T-helper 2 cell treated with Interferon-gamma antibody and Interleukin-4, amounts not matched to agents 100 ng/mL and 5 ng/mL, for 36 hours (primary cell): ENCODE results near the gene PLD5. TPM values are rescaled to one million over a fixed set of nuclear protein-coding genes. Genes with fewer than 3 reads are reported as not detected.
"Not testable (repeated sequence)": the region's sequence is repeated elsewhere in the genome, so short reads cannot be mapped to it uniquely, and the experiment has no call there.

Experiments used
- intact Hi-C: fragments of 100-400 bp; cut with micrococcal nuclease; formaldehyde crosslinking; loops from one replicate; pipeline ENCODE4 v1.15.1; 2023
- total RNA-seq: library from RNA; stranded (reverse); gene quantifications from 2 replicates; pipeline ENCODE4 v1.2.3, GENCODE V29; 2022

Gene PLD5
- total RNA-seq, 1 donor from 2014 or later: not detected

DNA sequence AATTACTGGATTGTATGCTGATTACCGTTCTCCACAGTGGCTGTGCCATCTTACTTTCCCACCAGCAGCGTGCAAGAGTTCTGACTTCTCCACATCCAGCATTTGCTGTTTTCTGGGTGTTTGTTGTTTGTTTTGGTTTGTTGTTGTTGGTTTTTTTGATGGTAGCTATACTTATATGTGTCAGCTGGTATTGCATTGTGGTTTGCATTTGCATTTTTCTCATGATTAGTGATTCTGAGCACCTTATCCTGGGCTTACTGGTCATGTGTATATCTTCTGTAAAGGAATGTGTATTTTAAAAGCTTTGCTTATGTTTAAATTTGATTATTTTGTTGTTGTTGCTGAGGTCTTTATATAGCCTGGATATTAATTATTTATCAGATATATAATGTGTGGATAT lies 458.7 kb downstream of the PLD5 start:
- intact Hi-C loops: no loop called here

DNA sequence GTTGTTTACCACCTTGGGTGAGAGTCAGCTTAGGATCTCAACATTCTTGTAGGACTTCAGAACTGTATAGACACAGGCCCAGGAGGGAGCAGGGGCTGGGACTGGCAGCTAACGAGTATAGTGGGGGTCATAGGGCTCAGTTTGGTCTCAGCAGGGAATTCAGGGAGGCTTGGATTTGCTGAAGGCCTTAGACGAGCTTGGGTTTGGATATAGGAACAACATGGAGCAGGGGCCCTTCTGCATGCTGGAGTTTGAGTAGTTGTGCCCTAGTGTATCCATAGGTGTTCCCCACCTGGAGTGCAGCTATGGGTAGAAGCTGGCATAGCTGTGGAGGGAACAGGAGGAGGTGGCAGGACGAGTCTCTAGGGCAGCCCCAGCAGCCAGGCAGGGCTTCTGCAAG lies 462.2 kb downstream of the PLD5 start:
- intact Hi-C loops: no loop called here

DNA sequence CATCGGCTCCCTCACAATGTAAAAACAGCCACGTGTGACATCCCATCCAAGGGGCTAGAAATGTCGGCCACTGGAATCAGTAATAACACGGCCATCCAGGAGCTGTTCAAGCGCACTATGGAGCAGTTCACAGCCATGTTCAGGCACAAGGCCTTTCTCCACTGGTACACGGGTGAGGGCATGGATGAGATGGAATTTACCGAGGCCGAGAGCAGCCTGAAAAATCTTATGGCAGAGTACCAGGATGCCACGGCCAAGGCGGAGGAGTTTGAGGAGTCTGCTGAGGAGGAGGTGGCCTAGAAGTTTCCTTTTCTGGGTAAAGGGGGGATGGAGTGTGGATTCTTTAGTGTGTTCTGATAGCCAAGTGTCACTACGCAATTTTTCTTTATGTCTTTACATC lies 464.5 kb downstream of the PLD5 start:
- intact Hi-C loops: no loop called here

DNA sequence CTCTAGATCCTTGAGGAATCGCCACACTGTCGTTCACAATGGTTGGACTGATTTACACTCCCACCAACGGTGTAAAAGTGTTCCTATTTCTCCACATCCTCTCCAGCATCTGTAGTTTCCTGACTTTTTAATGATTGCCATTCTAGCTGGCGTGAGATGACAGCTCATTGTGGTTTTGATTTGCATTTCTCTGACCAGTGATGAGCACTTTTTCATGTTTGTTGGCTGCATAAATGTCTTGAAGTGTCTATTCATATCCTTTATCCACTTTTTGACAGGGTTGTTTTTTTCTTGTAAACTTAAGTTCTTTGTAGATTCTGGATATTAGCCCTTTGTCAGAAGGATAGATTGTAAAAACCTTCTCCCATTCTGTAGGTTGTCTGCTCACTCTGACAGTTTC lies 465.9 kb downstream of the PLD5 start:
- intact Hi-C loops: not testable (repeated sequence)

DNA sequence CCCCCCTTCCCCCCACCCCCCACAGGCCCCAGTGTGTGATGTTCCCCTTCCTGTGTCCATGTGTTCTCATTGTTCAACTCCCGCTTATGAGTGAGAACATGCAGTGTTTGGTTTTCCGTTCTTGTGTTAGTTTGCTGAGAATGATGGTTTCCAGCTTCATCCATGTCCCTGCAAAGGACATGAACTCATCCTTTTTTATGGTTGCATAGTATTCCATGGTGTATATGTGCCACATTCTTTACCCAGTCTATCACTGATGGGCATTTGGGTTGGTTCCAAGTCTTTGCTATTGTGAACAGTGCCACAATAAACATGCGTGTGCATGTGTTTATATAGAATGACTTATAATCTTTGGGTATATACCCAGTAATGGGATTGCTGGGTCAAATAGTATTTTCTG lies 466.3 kb downstream of the PLD5 start:
- intact Hi-C loops: not testable (repeated sequence)

DNA sequence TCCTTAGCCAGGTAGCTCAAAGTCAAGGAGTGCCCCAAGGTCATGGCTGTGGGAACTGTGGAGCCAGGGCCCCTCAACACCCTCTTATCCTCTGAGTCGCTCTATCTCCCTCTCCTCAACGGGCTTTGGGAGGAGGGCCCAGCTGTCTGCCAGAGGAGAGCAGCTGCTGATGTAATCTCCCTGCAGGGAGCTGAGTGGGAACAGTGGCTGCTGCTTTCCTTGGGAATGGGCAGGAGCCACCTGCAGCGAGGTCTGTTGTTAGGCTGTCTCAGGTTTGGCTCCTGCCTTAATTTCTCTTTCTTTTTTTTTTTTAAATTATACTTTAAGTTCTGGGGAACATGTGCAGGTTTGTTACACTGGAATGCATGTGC lies 466.8 kb downstream of the PLD5 start:
- intact Hi-C loops: no loop called here

DNA sequence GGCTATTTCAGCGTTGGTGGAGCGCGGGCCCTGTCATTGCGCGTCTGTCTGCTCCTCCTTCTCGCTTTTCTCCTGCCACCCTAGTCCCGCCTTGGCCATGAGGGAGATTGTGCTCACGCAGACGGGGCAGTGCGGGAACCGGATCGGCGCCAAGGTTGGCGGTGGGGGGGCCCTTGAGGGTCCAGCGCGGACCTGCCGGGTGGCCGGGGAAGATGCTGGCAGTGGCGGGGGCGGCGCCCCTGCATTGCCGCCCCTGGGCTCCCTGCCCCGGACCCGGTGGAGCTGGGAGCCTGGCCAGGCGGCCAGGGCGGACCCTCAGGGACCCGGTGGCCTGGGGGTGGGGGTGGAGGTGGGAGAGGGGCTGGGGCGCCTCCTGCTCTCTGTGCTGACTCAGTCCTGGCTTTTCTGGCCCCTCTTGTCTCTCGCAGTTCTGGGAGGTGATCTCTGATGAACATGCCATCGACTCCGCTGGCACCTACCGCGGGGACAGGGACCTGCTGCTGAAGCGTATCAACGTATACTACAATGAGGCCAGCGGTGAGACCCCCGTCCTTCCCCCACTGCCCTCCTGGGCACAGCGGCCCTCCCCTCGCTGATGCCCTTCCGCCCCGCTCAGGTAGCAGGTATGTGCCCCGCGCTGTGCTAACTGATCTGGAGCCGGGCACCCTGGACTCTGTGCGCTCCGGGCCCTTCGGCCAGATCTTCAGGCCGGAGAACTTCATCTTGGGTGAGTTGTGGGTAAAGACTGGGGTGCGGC lies 467.3 kb downstream of the PLD5 start:
- intact Hi-C loops: no loop called here

DNA sequence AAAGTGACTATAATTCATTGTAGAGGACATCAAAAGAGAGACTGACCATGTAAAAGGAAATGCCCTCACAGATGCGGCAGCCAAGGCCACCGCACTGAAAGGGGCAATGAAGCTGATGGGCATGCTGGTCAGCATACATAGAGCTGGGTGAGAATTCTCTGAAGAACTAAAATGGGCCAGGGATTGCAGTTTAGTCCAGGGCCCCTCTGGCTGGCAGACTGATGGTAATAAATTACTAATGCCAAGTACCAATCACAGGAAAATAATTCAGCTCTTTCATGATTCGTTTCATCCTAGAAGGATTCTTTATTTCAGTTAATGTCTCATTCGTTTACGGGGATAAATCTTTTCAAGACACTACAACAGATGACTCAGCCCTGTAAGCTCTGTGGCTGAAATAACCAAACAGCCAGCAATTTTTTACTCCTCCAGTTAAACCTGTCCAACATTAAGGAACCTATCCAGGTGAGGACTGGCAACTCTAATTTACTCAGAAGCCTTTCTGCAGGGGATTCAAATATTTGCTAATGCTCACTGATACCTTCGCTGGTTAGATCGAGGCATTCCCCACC lies 468.7 kb downstream of the PLD5 start:
- intact Hi-C loops: no loop called here

DNA sequence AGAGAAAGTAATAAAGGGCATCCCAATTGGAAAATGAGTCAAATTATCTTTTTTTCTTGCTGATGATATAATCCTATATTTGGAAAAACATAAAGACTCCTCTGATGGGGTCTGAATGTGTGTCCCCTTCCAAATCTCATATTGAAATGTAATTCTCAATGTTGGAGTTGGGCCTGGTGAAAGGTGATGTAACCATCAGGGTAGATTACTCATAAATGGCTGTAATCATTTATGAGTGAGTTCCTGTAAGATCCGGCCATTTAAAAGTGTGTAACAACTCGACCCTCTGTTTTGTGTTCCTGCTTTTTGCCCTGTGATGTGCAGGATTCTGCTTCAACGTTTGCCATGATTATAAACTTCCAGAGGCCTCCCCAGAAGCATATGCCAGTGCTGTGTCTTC lies 481.3 kb downstream of the PLD5 start:
- intact Hi-C loops: no loop called here

DNA sequence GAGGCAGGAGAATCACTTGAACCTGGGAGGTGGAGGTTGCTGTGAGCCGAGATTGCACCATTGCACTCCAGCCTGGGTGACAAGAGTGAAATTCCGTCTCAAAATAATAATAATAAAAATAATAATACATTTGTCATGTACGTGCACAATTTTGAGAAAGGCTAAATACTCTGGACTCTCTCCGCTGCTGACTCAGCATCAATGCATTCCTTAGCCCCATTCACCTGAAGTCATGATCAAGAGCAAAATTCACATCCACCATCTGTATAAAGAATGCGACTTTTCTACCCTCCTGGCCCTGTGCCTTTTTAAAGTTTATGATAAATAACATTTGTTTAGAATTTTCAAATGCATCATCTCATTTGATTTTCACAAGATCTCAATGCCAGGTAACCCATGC lies 490.1 kb downstream of the PLD5 start:
- intact Hi-C loops: no loop called here

DNA sequence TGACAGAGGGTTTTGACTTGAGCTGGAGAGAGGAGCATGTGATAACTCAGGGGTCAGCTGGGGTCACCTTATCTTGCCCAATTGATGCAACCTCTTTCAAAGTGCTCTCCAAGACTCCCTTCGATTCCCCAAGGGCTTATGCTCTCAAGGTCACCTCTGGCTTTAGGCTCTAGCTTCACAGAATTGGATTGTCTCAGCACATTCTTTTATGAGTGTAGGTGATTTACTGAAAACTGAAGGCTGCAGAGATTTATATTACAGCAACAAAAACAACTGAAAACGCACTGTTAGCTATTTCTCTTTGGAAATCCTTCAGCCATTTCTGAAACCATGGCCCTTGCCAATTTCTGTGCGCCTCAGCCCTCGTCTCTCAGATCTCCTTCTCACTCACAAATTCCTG lies 491.1 kb downstream of the PLD5 start:
- intact Hi-C loops: no loop called here
